Posterior vena cava (tissue), 2 donors: ENCODE data around the gene CPSF3. TPM values are rescaled to one million over a fixed set of nuclear protein-coding genes. Genes with fewer than 3 reads are reported as not detected.

Source experiments
- DNase-seq: peaks from one replicate; pipeline ENCODE4 v3.0.0-alpha.2; 2020; ENCODE audit warnings: low spot score
- intact Hi-C, 2 donors: fragments of 100-400 bp; cut with DNase I; formaldehyde crosslinking; loops; one replicate each; pipeline versions ENCODE4 v1.14.1 to v1.14.2; 2022 to 2023
- long read RNA-seq, 2 donors: library from polyadenylated mRNA; unstranded; transcript quantifications; one replicate each; pipeline ENCODE4 v2.0.0, GENCODE V29; 2020 to 2021
- total RNA-seq, 2 donors: library from RNA; stranded (reverse); fragmentation: NEBNext Ultra II Directional; extraction: Animal tissue kit (Norgen Biotek cat#: 25700); gene quantifications; one replicate each; pipeline ENCODE4 v1.2.1, GENCODE V29; 2021
- donor health status: DM: yes; HTN: yes; CAD: no.
- donor health status: DM: yes; HTN: yes; CAD: no.

CPSF3 gene
- 10 to 100 TPM; 18.2 to 18.7 TPM for total RNA-seq
- long read RNA-seq, donor 1, transcript CPSF3-201 (18 exons, 2,345 nt): major isoform, 13 of 16 reads
- long read RNA-seq, donor 1, partial matches to known transcripts: 1 of 16 reads
- long read RNA-seq, donor 1, other reads (novel, unspliced or antisense): 2 of 16 reads
- long read RNA-seq, donor 2, transcript CPSF3-201 (18 exons, 2,345 nt): major isoform, 56 of 66 reads
- long read RNA-seq, donor 2, partial matches to known transcripts: 5 of 66 reads
- long read RNA-seq, donor 2, other reads (novel, unspliced or antisense): 5 of 66 reads

GRCh38 chr2:9423100-9423921, at the start of gene CPSF3, which contains the start of gene ITGB1BP1:
CPSF3 (plus strand) TSS chr2:9423654; CDS start chr2:9423774, 120 bp downstream.
ITGB1BP1 (minus strand) TSS chr2:9423528; CDS start chr2:9418697, 4,831 bp downstream.
- intact Hi-C loops: loop anchor here (5.0 to 10.0 kb wide), 2 partner anchors 276 to 279 kb away; no protein-coding TSS in a partner anchor
- peak; percentile 99 for DNase-seq

GRCh38 chr2:9374071-9374730, 49.3 kb upstream of the CPSF3 start:
- intact Hi-C loops: no loop called here
- DNase-seq: no peak

GRCh38 chr2:9375857-9376428, 47.5 kb upstream of the CPSF3 start:
- intact Hi-C loops: no loop called here
- DNase-seq: no peak

- intact Hi-C loops: no loop called here
- no peak for DNase-seq
Observed at GRCh38 chr2:9377461-9378097, 45.9 kb upstream of the CPSF3 start.

GRCh38 chr2:9378433-9379390, 44.7 kb upstream of the CPSF3 start:
- intact Hi-C loops: no loop called here

GRCh38 chr2:9379391-9379755, 44.1 kb upstream of the CPSF3 start:
- DNase-seq: no peak
- intact Hi-C loops: no loop called here

More at GRCh38 chr2:9378433-9379390, 44.7 kb upstream of the CPSF3 start:
- peak; percentile 94 for DNase-seq

GRCh38 chr2:9380702-9381628, 42.5 kb upstream of the CPSF3 start:
- intact Hi-C loops: no loop called here
- DNase-seq: peak; percentile 88

GRCh38 chr2:9382604-9383235, 40.7 kb upstream of the CPSF3 start:
- DNase-seq: peak; percentile 35
- intact Hi-C loops: no loop called here

- intact Hi-C loops: no loop called here
- peak; percentile 35 for DNase-seq
Observed at GRCh38 chr2:9384521-9384920, 38.9 kb upstream of the CPSF3 start.

GRCh38 chr2:9385841-9386240, 37.6 kb upstream of the CPSF3 start:
- peak; percentile 70 for DNase-seq
- intact Hi-C loops: no loop called here

- intact Hi-C loops: no loop called here
- DNase-seq: peak; percentile 59
Observed at GRCh38 chr2:9388199-9388681, 35.2 kb upstream of the CPSF3 start.

- intact Hi-C loops: no loop called here
- DNase-seq: peak; percentile 66
Observed at GRCh38 chr2:9388950-9389911, 34.2 kb upstream of the CPSF3 start.

- intact Hi-C loops: no loop called here
- DNase-seq: peak; percentile 56
Observed at GRCh38 chr2:9390151-9390850, 33.2 kb upstream of the CPSF3 start.

- intact Hi-C loops: no loop called here
- peak; percentile 74 for DNase-seq
Observed at GRCh38 chr2:9390991-9391390, 32.5 kb upstream of the CPSF3 start.
